Heart left ventricle (tissue), 16 donors: ENCODE measurements around the gene SLC29A3. TPM values are rescaled to one million over a fixed set of nuclear protein-coding genes. Genes with fewer than 3 reads are reported as not detected.
A peak's percentile ranks its signal among the peaks of the same experiment; 100 is the strongest.

ENCODE experiments used
- ATAC-seq, 4 donors: fragments of 200-7000 bp; cut with Tn5 transposase; one replicate each; pipeline ENCODE4 v1.9.1; 2020 to 2022; ENCODE audit warnings: moderate library complexity in 4 of 4, mild to moderate bottlenecking in 3 of 4, moderate number of reproducible peaks in 1 of 4
- DNase-seq, 5 donors: peaks; one replicate each; pipeline ENCODE4 v3.0.0-alpha.2; 2020
- H3K27ac ChIP-seq, 12 donors: fragments of 200-600 bp; sonication (generic) in 4 of 12; one replicate each; pipeline versions ENCODE4 v1.5.0 to v1.8.0; 2016 to 2022; ENCODE audit warnings: mild to moderate bottlenecking in 2 of 12
- H3K27me3 ChIP-seq, 9 donors: fragments of 200-600 bp; sonication (generic) in 2 of 9; one replicate each; pipeline versions ENCODE4 v1.5.1 to v1.8.0; 2016 to 2022; ENCODE audit warnings: mild to moderate bottlenecking in 3 of 9
- H3K36me3 ChIP-seq, 9 donors: fragments of 200-600 bp; sonication (generic) in 2 of 9; one replicate each; pipeline versions ENCODE4 v1.5.0 to v1.8.0; 2018 to 2022; ENCODE audit warnings: mild to moderate bottlenecking in 2 of 9
- H3K4me1 ChIP-seq, 12 donors: fragments of 200-600 bp; sonication (generic) in 4 of 12; one replicate each; pipeline versions ENCODE4 v1.5.0 to v1.8.0; 2016 to 2022; ENCODE audit warnings: mild to moderate bottlenecking in 3 of 12
- H3K4me3 ChIP-seq, 12 donors: fragments of 200-600 bp; sonication (generic) in 4 of 12; one replicate each; pipeline versions ENCODE4 v1.5.0 to v1.8.0; 2017 to 2022; ENCODE audit warnings: mild to moderate bottlenecking in 9 of 12, moderate library complexity in 4 of 12
- H3K9me3 ChIP-seq, 12 donors: fragments of 200-600 bp; sonication (generic) in 4 of 12; one replicate each; pipeline versions ENCODE4 v1.5.0 to v1.8.0; 2016 to 2022; ENCODE audit warnings: mild to moderate bottlenecking in 1 of 12
- POLR2A ChIP-seq, 2 donors: fragments of 450-650 bp; IDR thresholded peaks; one replicate each; pipeline ENCODE4 v1.6.1; 2017; ENCODE audit warnings: antibody characterized with exemption in 2 of 2, mild to moderate bottlenecking in 2 of 2, moderate library complexity in 2 of 2
- WGBS, 4 donors: extraction: QIAGEN DNeasy Blood & Tissue Kit in 2 of 4; methylation state at CpG; one replicate each; pipeline versions ENCODE4 v1.1.5 to v1.1.7; 2013 to 2018; 5-methylcytosine and 5-hydroxymethylcytosine counted together
- intact Hi-C, 10 donors: fragments of 100-400 bp; cut with DNase I; formaldehyde crosslinking; loops; one replicate each; pipeline versions ENCODE4 v1.11.1 to v1.14.2; 2022
- polyA plus RNA-seq, 2 donors: library from polyadenylated mRNA; stranded (reverse); fragments of 200-250 nt; gene quantifications; one replicate each; pipeline ENCODE4 v1.2.3, GENCODE V29; 2013
- total RNA-seq, 9 donors: library from RNA; depleted of rRNA in 2 of 9; stranded (reverse); fragments of >200 nt in 2 of 9; fragmentation: NEBNext Ultra II Directional in 3 of 9; extraction: Animal tissue kit (Norgen Biotek cat#: 25700) in 3 of 9; gene quantifications; one replicate each; pipeline versions ENCODE4 v1.1.0 to v1.2.4, GENCODE V29; 2016 to 2023
- TF ChIP-seq, protein P1 (sequence below), 12 donors: fragments of 200-600 bp; sonication (generic) in 4 of 12; IDR thresholded peaks; one replicate each; pipeline versions ENCODE4 v1.5.0 to v1.8.0; 2018 to 2022; ENCODE audit warnings: antibody characterized with exemption in 12 of 12, mild to moderate bottlenecking in 5 of 12
- donor health status: ischemic (EF 13 %, LVEDD 7.1; RV severe dilation, severe dysfunction).
- donor health status: healthy with polysubstance abuse.
- donor health status: DM: no; HTN: yes; CAD: no.
- donor health status: DM: no; HTN: no; CAD: no.
- donor health status: ischemic (EF 25% LVEDD 6.9; RV normal size, moderate dysfunction).
- donor health status: ischemic (EF 25% LVEDD 5.7; RV mildly dilated, moderate dysfunction).
- donor health status: healthy.
- donor health status: DM: yes; HTN: yes; CAD: no.
- donor health status: ischemic (EF 35%, LVEDD 5.7; RV mildly dilated, moderate dysfunction).
- donor health status: nonischemic (EF 11% LVEDD 7.7; RV severe dilation, severe dysfunction).
- donor health status: DM: yes; HTN: yes; CAD: no.
- donor health status: PGD.
- donor health status: ischemic (EF 29% LVEDD 5.4; RV normal size, mild dysfunction).
- donor health status: nonischemic (EF 23%, LVEDD 6.1; RV moderate dilation, normal function).

SLC29A3 gene
- total and polyA plus RNA-seq, 11 donors: 0.76 to 6.2 (median 1.6) TPM

DNA sequence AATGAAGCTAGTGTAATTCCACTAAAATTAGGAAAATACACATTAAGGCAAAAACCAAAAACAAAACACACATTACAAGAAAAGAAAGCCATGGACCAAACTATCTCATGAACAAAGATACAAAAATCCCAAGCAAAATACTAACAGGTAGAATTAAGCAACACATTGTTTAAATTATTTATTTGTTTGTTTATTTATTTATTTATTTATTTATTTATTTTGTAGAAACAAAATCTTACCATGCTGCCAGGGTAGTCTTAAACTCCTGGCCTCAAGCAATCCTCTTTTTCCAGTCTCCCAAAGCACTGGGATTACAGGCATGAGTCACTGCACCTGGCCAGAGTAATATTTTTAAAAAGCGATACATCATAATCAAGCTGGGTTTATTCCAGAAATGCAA lies 6.8 kb upstream of the SLC29A3 start:
- TF ChIP-seq POLR2A (IDR thresholded peaks at IDR 0.05): no peak
- TF ChIP-seq, protein P1, sequence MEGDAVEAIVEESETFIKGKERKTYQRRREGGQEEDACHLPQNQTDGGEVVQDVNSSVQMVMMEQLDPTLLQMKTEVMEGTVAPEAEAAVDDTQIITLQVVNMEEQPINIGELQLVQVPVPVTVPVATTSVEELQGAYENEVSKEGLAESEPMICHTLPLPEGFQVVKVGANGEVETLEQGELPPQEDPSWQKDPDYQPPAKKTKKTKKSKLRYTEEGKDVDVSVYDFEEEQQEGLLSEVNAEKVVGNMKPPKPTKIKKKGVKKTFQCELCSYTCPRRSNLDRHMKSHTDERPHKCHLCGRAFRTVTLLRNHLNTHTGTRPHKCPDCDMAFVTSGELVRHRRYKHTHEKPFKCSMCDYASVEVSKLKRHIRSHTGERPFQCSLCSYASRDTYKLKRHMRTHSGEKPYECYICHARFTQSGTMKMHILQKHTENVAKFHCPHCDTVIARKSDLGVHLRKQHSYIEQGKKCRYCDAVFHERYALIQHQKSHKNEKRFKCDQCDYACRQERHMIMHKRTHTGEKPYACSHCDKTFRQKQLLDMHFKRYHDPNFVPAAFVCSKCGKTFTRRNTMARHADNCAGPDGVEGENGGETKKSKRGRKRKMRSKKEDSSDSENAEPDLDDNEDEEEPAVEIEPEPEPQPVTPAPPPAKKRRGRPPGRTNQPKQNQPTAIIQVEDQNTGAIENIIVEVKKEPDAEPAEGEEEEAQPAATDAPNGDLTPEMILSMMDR (IDR thresholded peaks at IDR 0.05): no peak
- Histone ChIP-seq H3K4me3 (no peak overlapping the region), H3K27ac (no peak overlapping the region), H3K36me3 (no peaks in the 10 kb centered on the region), H3K27me3 (no peaks in the 10 kb centered on the region), H3K4me1 (peaks cover 0 to 35% (median 13%) of the 10 kb centered on the region in 12 donors), H3K9me3 (peaks cover 0 to 3% (median 0%) of the 10 kb centered on the region in 12 donors)
- WGBS, 4 donors: 89 to 97% (median 94%) methylated on average over 1 of the region's 1 CpG
- ATAC-seq (no peak), DNase-seq (no peak)
- intact Hi-C loops: loop anchor here in 9 of 10 donors (5.0 to 10.0 kb wide), 10 partner anchors 263 to 733 kb away; no protein-coding TSS in a partner anchor

DNA sequence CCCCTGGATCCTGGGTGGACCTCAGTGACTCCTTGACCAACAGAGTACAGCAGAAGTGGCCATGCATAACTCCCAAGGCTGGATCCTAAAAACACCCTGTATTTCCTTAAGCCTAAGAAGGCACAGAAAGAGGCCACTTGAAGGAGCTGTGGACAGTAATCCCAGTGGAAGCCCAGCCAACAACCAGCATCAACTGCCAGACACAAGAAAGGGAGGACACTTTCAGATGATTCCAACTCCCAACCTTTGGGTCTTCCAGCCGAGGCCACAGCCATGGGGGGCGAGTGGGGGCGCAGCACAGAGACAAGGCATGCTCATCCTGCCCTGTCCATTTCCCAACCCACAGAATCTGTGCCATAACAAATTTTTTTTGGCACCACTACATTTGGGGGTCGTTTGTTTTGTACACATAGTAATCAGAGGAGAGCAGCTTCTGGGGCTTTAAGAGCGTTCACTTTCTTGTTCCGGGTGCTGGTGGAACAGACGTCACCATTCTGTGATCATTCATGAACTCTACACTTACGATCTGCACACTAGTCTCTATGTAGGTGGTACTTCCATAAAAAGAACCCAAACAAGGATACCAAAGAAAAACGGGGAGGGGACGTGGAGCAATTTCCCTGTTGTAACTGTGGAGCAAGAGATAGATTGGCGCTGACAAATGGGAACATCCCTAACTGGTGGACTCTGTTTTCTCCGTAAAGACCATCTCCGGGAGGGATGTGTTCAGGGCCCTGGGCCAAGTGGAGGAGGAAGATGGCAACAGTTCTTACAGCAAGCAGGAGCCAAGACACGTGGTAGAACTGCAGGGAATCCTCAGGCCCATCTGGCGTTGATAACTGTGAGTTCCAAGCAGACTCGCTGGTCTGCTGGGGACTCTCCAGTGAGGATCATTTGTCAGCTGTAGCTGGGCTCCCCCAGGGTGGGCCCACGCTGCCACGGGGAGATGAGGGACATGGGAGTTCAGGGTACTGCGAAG lies 6.0 kb upstream of the SLC29A3 start:
- Histone ChIP-seq H3K9me3 (peaks cover 0 to 3% (median 0%) of the 10 kb centered on the region in 12 donors), H3K27ac (peak overlapping the region in 6 of 12 donors; percentile 13 to 57 (median 27)), H3K27me3 (no peaks in the 10 kb centered on the region), H3K4me3 (peak overlapping the region in 4 of 12 donors; percentile 0 to 33 (median 21)), H3K4me1 (peaks cover 0 to 34% (median 13%) of the 10 kb centered on the region in 12 donors), H3K36me3 (no peaks in the 10 kb centered on the region)
- TF ChIP-seq, protein P1 (IDR thresholded peaks at IDR 0.05): no peak
- TF ChIP-seq POLR2A (IDR thresholded peaks at IDR 0.05): no peak
- 23 to 47% (median 38%) methylated on average over 13 to 19 of the region's 19 CpGs for WGBS, 4 donors
- intact Hi-C loops: loop anchor here in 9 of 10 donors (5.0 to 10.0 kb wide), 10 partner anchors 262 to 732 kb away; no protein-coding TSS in a partner anchor
- DNase-seq: peak in 4 of 5 donors; percentile 54 to 60 (median 58)
- peak; percentile 36 to 68 (median 52) for ATAC-seq

DNA sequence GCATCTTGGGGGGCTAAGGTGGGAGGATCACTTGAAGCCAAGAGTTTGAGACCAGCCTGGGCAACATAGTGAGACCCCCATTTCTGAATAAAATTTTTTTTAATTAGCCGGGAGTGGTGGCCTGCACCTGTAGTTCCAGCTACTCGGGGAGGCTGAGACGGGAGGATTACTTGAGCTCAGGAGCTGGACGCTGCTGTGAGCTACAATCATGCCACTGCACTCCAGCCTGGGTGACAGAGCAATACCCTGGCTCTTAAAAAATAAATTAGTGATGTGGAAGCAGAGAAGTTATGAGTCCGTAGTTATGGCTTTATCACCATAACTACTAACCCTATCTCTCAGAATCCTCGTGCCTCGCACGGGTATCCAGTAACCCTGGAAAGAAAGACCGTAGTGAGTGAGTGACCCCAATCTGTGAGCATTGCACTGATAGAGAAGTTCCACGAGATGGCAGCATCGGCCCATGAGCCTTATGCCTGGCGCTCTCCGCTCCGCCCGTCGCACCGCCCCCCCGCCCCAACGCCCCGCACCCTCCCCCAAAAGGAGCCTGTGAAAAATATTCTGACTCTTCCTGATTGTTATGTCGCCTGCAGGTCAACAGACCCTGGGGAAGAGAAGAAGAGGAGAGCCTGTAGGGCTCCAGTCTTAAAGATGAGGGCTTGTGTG lies 4.9 kb upstream of the SLC29A3 start:
- H3K36me3 ChIP-seq: no peaks in the 10 kb centered on the region
- ATAC-seq (peak; percentile 54 to 68 (median 66)), DNase-seq (peak in 4 of 5 donors; percentile 44 to 66 (median 50))
- H3K4me3 ChIP-seq: peak overlapping the region in 4 of 12 donors; percentile 14 to 36 (median 26)
- intact Hi-C loops: loop anchor here in 9 of 10 donors (1.0 to 10.0 kb wide), 13 partner anchors 256 to 731 kb away; no protein-coding TSS in a partner anchor
- no peaks in the 10 kb centered on the region for H3K27me3 ChIP-seq
- H3K9me3 ChIP-seq: peaks cover 0 to 3% (median 0%) of the 10 kb centered on the region in 12 donors
- H3K4me1 ChIP-seq: peaks cover 0 to 34% (median 18%) of the 10 kb centered on the region in 12 donors
- TF ChIP-seq POLR2A (IDR thresholded peaks at IDR 0.05): no peak
- TF ChIP-seq, protein P1 (IDR thresholded peaks at IDR 0.05): peak; percentile 74 to 96 (median 86)
- 5 to 9% (median 6%) methylated on average over 12 to 21 of the region's 21 CpGs for WGBS, 4 donors
- H3K27ac ChIP-seq: peak overlapping the region in 3 of 12 donors; percentile 21 to 57 (median 30)
